Urinary bladder (tissue), 4 donors: ENCODE results near the gene AOPEP. TPM values are rescaled to one million over a fixed set of nuclear protein-coding genes. Genes with fewer than 3 reads are reported as not detected.

Experiments
- DNase-seq: peaks from one replicate; pipeline ENCODE4 v3.0.0-alpha.2; 2015; ENCODE audit errors: extremely low spot score
- H3K27ac ChIP-seq: one replicate; pipeline ENCODE4 v1.5.1; 2013; ENCODE audit warnings: low read depth, mild to moderate bottlenecking, moderate library complexity
- H3K36me3 ChIP-seq: one replicate; pipeline ENCODE4 v1.6.1; 2013; ENCODE audit warnings: mild to moderate bottlenecking, moderate library complexity; ENCODE audit not compliant: insufficient read depth
- H3K4me1 ChIP-seq: one replicate; pipeline ENCODE4 v1.6.1; 2013; ENCODE audit warnings: mild to moderate bottlenecking, moderate library complexity; ENCODE audit not compliant: insufficient read depth
- H3K4me3 ChIP-seq: one replicate; pipeline ENCODE4 v1.5.1; 2013; ENCODE audit warnings: low read depth, low read length
- WGBS: extraction: QIAGEN DNeasy Blood & Tissue Kit; methylation state at CpG from one replicate; pipeline ENCODE4 v1.1.7; 2013; 5-methylcytosine and 5-hydroxymethylcytosine counted together
- polyA plus RNA-seq: library from polyadenylated mRNA; stranded (reverse); fragments of 200-250 nt; gene quantifications from one replicate; pipeline ENCODE4 v1.2.3, GENCODE V29; 2013
- total RNA-seq: library from RNA; depleted of rRNA; stranded (reverse); fragments of >200 nt; gene quantifications from one replicate; pipeline ENCODE4 v1.2.3, GENCODE V29; 2014
- donor health status: healthy with polysubstance abuse.
- donor health status: healthy.

The AOPEP gene
- total and polyA plus RNA-seq, 2 donors = 99.2 to 136 TPM

- Histone ChIP-seq H3K4me1 (no peaks in the 10 kb centered on the region), H3K4me3 (no peak overlapping the region), H3K27ac (no peak overlapping the region), H3K36me3 (peaks cover 2% of the 10 kb centered on the region)
- DNase-seq = no peak
- WGBS = 82% methylated on average over 4 of the region's 4 CpGs
These were observed 373.6 kb downstream of the AOPEP start for GRCh38 chr9:95100071-95100627.

- Histone ChIP-seq H3K4me1 (no peaks in the 10 kb centered on the region), H3K36me3 (peaks cover 1% of the 10 kb centered on the region), H3K4me3 (no peak overlapping the region), H3K27ac (no peak overlapping the region)
- no peak for DNase-seq
- 92% methylated on average over 12 of the region's 12 CpGs for WGBS
These were observed 374.8 kb downstream of the AOPEP start for GRCh38 chr9:95101326-95101725.

GRCh38 chr9:95102001-95102433, 375.5 kb downstream of the AOPEP start:
- 77% methylated on average over 8 of the region's 8 CpGs for WGBS
- Histone ChIP-seq H3K4me3 (no peak overlapping the region), H3K27ac (no peak overlapping the region), H3K4me1 (no peaks in the 10 kb centered on the region), H3K36me3 (no peaks in the 10 kb centered on the region)
- no peak for DNase-seq

- Histone ChIP-seq H3K4me1 (no peaks in the 10 kb centered on the region), H3K36me3 (no peaks in the 10 kb centered on the region), H3K27ac (no peak overlapping the region), H3K4me3 (no peak overlapping the region)
- DNase-seq = no peak
- 72% methylated on average over 18 of the region's 18 CpGs for WGBS
These were observed 376.1 kb downstream of the AOPEP start for GRCh38 chr9:95102572-95102971.

GRCh38 chr9:95103281-95103771, 376.8 kb downstream of the AOPEP start:
- no peak overlapping the region for H3K27ac ChIP-seq
- 62% methylated on average over 15 of the region's 15 CpGs for WGBS
- DNase-seq = no peak
- no peaks in the 10 kb centered on the region for H3K4me1 ChIP-seq
- H3K36me3 ChIP-seq = no peaks in the 10 kb centered on the region
- no peak overlapping the region for H3K4me3 ChIP-seq

GRCh38 chr9:95103871-95104580, 377.5 kb downstream of the AOPEP start:
- no peak for DNase-seq
- no peak overlapping the region for H3K4me3 ChIP-seq
- 53% methylated on average over 20 of the region's 20 CpGs for WGBS
- H3K4me1 ChIP-seq = no peaks in the 10 kb centered on the region
- no peaks in the 10 kb centered on the region for H3K36me3 ChIP-seq
- no peak overlapping the region for H3K27ac ChIP-seq

GRCh38 chr9:95104581-95104960, 378.1 kb downstream of the AOPEP start:
- Histone ChIP-seq H3K27ac (no peak overlapping the region), H3K4me1 (no peaks in the 10 kb centered on the region), H3K36me3 (no peaks in the 10 kb centered on the region), H3K4me3 (no peak overlapping the region)
- 75% methylated on average over 8 of the region's 8 CpGs for WGBS
- DNase-seq = no peak

GRCh38 chr9:95104980-95105379, 378.5 kb downstream of the AOPEP start:
- Histone ChIP-seq H3K4me1 (no peaks in the 10 kb centered on the region), H3K4me3 (no peak overlapping the region), H3K36me3 (no peaks in the 10 kb centered on the region), H3K27ac (no peak overlapping the region)
- 82% methylated on average over 12 of the region's 12 CpGs for WGBS
- DNase-seq = no peak

GRCh38 chr9:95105519-95106287, 379.2 kb downstream of the AOPEP start:
- WGBS = 82% methylated on average over 13 of the region's 13 CpGs
- no peaks in the 10 kb centered on the region for H3K4me1 ChIP-seq
- no peak overlapping the region for H3K27ac ChIP-seq
- no peak overlapping the region for H3K4me3 ChIP-seq
- no peaks in the 10 kb centered on the region for H3K36me3 ChIP-seq
- DNase-seq = no peak

- Histone ChIP-seq H3K27ac (peak overlapping the region; percentile 24), H3K4me1 (no peaks in the 10 kb centered on the region), H3K36me3 (peaks cover 3% of the 10 kb centered on the region), H3K4me3 (no peak overlapping the region)
- DNase-seq = no peak
- 63% methylated on average over 18 of the region's 18 CpGs for WGBS
These were observed 380.7 kb downstream of the AOPEP start for GRCh38 chr9:95107001-95107749.

GRCh38 chr9:95107976-95108375, 381.5 kb downstream of the AOPEP start:
- Histone ChIP-seq H3K27ac (no peak overlapping the region), H3K4me1 (no peaks in the 10 kb centered on the region), H3K4me3 (no peak overlapping the region), H3K36me3 (peaks cover 3% of the 10 kb centered on the region)
- no peak for DNase-seq
- 80% methylated on average over 14 of the region's 14 CpGs for WGBS

GRCh38 chr9:95108777-95109176, 382.3 kb downstream of the AOPEP start:
- Histone ChIP-seq H3K36me3 (peaks cover 3% of the 10 kb centered on the region), H3K27ac (no peak overlapping the region), H3K4me1 (no peaks in the 10 kb centered on the region), H3K4me3 (no peak overlapping the region)
- WGBS = 93% methylated on average over 5 of the region's 5 CpGs
- no peak for DNase-seq

GRCh38 chr9:95109456-95109855, 383.0 kb downstream of the AOPEP start:
- WGBS = 90% methylated on average over 8 of the region's 8 CpGs
- Histone ChIP-seq H3K4me3 (no peak overlapping the region), H3K27ac (no peak overlapping the region), H3K4me1 (no peaks in the 10 kb centered on the region), H3K36me3 (peaks cover 3% of the 10 kb centered on the region)
- no peak for DNase-seq
